HG03469 (cell line): Measurements from ENCODE around the gene TAF4B.
"Not testable (repeated sequence)": the region's sequence is repeated elsewhere in the genome, so short reads cannot be mapped to it uniquely, and the experiment has no call there.

Source experiments
- ATAC-seq: cut with Tn5 transposase; IDR thresholded peaks from one replicate; pipeline ENCODE4 v1.9.1; 2021; ENCODE audit warnings: mild to moderate bottlenecking, moderate library complexity, moderate number of reproducible peaks; ENCODE audit not compliant: unreplicated experiment

The TAF4B gene

DNA sequence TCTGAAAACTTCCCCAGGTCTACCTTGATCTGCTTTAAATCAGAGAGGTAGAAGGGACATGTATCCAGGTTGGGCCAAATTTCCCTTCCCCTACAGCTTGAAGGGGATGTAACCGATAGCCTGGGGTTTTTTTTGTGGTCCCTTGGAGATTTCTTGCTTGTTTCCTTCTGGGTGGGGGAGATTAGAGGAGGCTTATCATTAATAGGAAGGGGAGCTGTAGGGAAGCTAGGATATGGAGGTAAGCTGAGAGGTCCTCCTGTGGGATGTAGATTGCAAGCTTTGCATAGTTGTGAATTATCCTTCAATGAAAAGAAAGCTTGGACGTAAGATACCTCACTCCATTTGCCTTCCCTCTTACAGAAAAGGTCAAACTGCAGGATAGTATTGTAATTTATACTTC lies 11.1 kb downstream of the TAF4B start:
- not testable (repeated sequence) for ATAC-seq

GRCh38 chr18:26238718-26239117 lies 12.5 kb downstream of the TAF4B start:
- not testable (repeated sequence) for ATAC-seq

GRCh38 chr18:26242392-26242791 lies 16.1 kb downstream of the TAF4B start:
- ATAC-seq: not testable (repeated sequence)

DNA sequence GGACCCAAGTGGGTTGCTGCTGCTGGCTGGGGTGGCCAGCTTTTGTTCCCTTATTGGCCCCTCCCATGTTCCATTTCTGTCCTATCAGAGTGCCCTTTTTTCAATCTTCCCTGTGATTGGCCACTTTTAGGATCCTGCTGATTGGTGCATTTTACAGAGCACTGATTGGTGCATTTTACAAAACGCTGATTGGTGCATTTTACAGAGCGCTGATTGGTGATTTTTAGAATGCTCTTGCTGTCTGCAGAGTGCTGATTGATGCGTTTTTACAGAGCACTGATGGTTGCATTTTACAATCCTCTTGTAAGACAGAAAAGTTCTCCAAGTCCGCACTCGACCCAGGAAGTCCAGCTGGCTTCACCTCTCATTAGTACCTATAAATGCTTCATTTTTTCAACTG lies 19.2 kb downstream of the TAF4B start:
- ATAC-seq: not testable (repeated sequence)

GRCh38 chr18:26252411-26252810 lies 26.2 kb downstream of the TAF4B start:
- ATAC-seq: no peak

- not testable (repeated sequence) for ATAC-seq
Observed at GRCh38 chr18:26254808-26255207, 28.6 kb downstream of the TAF4B start.

DNA sequence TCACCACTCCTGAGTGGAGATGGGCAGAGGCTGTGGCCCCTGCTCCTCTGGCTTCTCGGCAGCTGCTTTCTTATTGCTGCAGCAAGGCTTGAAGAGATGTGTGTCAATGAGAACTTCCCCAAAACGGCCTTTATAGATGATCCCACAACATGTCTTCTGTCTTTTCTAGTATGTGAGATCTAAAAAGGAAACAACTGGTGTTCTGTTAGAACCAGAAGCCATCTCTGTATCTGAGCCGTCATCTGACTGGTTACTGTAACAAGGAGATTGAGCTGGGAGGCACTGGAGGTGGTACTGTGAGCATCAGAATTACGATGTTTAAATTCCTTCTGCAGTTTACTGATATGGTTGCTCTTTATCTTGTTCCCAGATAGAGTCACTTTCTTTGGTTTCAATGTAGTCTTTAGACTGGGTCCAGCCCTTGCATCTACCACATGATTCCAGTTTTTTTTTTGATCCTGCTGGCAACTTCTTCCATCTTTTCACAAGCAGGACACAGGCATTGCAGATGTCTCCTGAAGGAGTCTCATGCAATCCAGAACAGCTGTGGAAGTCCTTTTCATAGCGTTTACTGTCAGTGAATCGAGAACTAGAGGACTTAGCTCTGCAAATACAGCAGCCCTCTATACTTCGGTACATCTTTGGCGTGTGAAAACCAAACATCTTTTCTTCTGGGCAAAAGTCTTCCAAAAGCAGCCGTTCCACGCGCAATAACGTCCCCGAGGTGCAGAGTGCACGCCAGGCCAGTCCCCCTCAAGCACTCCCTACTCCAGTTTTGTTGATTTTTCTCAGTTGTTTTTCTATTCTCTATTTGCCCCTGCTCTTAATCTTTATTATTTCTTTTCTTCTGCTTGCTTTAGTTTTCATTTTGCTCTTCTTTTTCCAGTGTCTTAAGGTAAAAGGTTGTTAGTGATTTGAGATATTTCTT lies 29.7 kb downstream of the TAF4B start:
- ATAC-seq: no peak

DNA sequence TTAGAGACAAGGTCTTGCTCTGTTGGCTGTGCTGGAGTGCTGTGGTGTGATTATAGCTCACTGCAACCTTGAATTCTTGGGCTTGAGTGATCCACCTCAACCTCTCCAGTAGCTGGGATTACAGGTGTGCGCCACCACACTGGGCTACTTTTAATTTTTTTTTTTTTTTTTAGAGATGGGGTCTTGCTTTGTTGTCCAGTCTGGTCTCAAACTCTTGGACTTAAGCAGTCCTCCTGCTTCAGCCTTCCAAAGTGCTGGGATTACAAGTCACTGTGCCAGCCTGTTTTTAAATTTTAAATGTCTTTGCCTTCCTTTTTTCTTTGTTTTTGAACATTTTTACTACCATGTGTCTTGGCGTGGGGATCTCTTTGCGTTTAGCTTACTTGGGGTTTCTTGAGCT lies 32.5 kb downstream of the TAF4B start:
- no peak for ATAC-seq

DNA sequence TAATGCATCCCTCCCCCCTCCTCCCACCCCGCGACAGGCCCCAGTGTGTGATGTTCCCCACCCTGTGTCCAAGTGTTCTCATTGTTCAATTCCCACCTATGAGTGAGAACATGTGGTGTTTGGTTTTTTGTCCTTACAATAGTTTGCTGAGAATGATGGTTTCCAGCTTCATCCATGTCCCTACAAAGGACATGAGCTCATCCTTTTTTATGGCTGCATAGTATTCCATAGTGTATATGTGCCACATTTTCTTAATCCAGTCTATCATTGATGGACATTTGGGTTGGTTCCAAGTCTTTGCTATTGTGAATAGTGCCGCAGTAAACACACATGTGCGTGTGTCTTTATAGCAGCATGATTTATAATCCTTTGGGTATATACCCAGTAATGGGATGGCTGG lies 33.2 kb downstream of the TAF4B start:
- not testable (repeated sequence) for ATAC-seq

DNA sequence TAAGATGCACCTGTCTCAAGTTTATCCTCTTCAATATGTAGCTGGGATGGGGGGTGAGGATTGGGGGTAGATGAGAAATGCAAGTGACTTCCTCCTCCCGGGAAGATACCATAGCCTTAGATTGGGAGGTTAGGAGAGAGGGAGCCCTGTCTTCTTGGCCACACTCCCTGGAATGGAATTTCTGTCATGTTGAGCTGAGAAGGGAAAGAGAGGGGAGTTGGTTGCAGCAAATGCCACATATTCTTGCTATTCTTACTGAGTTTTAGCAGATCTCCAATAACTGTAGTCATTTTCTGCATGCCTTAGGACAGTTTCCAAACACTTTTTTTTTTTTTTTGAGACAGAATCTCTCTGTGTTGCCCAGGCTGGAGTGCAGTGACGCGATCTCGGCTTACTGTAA lies 35.9 kb downstream of the TAF4B start:
- ATAC-seq: no peak

DNA sequence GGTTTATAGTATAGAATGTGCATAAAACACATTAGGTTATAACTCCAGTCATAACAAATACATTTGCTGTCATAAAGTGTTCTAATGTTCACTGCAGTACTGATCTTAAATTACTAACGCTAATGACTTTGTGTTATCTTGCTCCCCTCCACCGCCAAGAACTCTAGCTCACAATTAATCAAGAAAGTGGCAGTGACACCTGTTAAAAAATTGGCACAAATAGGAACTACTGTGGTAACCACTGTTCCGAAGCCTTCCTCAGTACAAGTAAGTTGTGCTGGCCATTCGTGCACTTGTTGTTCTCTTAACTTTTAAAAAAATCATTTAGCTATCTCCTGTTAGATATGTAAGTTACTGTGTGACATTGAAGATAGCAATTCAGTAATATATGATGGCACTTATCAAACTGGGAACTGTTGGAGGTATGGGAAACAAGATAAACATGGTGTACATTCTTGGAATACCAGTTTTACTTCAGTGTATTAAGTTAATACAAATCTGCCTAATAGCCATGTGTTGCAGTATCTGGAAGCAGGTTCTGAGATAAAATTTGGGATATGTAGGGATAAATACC lies 41.2 kb downstream of the TAF4B start:
- ATAC-seq: no peak

DNA sequence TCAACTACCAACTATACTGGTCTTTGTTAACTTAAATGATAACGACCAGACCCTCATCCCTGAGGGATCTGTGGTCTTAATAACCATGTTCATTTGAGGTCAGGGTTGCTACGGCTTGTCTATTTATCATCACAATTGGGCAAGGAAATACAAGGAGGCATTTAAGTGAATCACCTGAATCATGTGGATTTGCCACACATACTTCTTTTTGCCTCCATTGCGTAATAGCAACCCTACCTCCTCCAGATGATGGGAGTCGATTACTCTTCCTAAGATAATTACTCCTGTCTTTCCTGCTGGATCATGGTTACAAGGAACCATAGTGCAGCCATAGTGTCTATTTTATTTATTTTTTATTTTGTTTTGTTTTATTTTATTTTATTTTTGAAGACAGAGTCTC lies 42.2 kb downstream of the TAF4B start:
- no peak for ATAC-seq

- ATAC-seq: no peak
Observed at GRCh38 chr18:26271917-26272549, 45.8 kb downstream of the TAF4B start.

- ATAC-seq: no peak
Observed at GRCh38 chr18:26277374-26277773, 51.1 kb downstream of the TAF4B start.

DNA sequence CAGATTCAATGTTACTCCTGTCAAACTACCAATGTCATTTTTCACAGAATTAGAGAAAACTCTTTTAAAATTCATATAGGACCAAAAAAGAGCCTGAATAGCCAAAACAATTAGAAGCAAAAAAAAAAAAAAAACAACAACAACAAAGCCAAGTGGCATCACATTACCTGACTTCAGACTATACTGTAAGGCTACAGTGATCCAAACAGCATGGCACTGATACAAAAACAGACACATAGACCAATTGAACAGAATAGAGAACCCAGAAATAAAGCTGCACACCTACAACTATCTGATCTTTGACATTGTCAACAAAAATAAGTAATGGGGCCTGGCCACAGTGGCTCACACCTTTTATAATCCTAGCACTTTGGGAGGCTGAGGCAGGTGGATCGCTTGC lies 53.2 kb downstream of the TAF4B start:
- ATAC-seq: no peak

- ATAC-seq: no peak
Observed at GRCh38 chr18:26286008-26286407, 59.8 kb downstream of the TAF4B start.

DNA sequence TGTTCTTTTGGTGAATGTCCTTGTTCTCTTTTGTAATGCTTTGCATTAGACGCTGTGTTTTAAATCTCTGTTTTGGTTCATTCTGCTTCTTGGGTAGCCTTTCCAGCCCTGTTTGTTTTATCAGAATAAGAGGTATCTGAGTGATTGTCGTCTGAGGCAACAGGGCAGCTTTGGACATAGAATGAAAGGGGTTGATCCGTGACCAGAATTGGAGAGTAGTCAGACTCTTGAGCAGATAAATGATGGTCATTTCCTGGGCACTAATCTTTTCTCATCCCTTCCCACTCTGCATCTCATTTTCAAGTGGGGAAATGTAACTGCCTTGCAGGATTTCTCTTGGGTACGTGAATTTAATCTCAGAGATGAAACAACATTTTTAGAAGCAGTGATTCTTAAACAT lies 61.4 kb downstream of the TAF4B start:
- ATAC-seq: no peak

- no peak for ATAC-seq
Observed at GRCh38 chr18:26290385-26290784, 64.1 kb downstream of the TAF4B start.

- no peak for ATAC-seq
Observed at GRCh38 chr18:26293982-26294381, 67.7 kb downstream of the TAF4B start.

DNA sequence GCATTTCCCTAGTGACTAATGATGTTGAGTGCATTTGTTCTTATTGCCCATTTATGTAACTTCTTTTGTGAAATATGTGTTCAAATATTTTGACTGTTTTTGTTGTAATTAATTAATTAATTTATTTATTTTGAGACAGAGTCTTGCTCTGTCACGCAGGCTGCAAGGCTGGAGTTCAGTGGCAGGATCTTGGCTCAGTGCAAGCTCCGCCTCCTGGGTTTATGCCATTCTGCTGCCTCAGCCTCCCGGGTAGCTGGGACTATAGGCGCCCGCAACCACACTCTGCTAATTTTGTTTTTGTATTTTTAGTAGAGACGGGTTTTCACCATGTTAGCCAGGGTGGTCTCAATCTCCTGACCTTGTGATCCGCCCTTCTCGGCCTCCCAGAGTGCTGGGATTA lies 71.9 kb downstream of the TAF4B start:
- no peak for ATAC-seq

DNA sequence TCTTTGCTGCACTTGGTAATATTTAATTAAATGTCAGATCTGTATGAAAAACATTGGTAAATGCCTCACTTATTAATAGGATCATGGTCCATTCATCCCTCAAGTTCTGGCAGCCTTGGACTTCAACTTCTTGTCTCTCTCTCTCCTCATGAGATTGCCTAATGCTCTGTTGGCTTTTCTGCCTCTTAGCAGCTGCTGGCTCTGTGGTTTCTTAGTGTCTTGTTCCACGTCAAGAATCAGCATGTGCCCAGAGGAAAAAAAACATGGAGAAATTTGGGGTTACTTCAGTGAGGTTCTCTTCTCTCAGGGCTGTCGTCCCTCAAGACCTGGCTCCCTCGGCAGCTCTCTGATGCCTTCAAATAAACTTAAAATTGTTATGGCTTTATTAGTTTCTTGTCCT lies 75.4 kb downstream of the TAF4B start:
- no peak for ATAC-seq

DNA sequence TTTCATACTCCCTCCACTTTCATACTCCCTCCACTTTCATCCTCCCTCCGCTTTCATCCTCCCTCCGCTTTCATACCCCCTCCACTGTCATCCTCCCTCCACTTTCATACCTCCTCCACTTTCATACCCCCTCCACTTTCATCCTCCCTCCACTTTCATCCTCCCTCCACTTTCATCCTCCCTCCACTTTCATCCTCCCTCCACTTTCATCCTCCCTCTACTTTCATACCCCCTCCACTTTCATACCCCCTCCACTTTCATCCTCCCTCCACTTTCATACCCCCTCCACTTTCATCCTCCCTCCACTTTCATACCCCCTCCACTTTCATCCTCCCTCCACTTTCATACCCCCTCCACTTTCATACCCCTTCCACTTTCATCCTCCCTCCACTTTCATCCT lies 77.0 kb downstream of the TAF4B start:
- not testable (repeated sequence) for ATAC-seq
